Mononuclear cell (primary cell): Measurements from ENCODE around the gene NRF1. TPM values are rescaled to one million over a fixed set of nuclear protein-coding genes. Genes with fewer than 3 reads are reported as not detected.

ENCODE experiments used
- H3K27me3 ChIP-seq: 2 replicates; pipeline ENCODE4 v1.6.0; 2011; ENCODE audit warnings: low read length, control low read depth; ENCODE audit not compliant: insufficient read depth
- H3K4me1 ChIP-seq: 2 replicates; pipeline ENCODE4 v1.5.1; 2011; ENCODE audit warnings: mild to moderate bottlenecking, low read length, control low read depth; ENCODE audit not compliant: insufficient read depth
- H3K4me3 ChIP-seq: 2 replicates; pipeline ENCODE4 v1.5.1; 2011; ENCODE audit warnings: mild to moderate bottlenecking, low read length, moderate library complexity
- H3K9me3 ChIP-seq: 2 replicates; pipeline ENCODE4 v1.5.1; 2011; ENCODE audit warnings: low read depth, mild to moderate bottlenecking, control low read depth, low read length
- total RNA-seq: library from RNA; depleted of rRNA; stranded (reverse); fragments of >200 nt; gene quantifications from one replicate; pipeline ENCODE4 v1.2.3, GENCODE V29; 2012

The NRF1 gene
- total RNA-seq, 1 donor, result 34.5 TPM

GRCh38 chr7:129769866-129770808 lies 158.6 kb downstream of the NRF1 start:
- H3K4me1 ChIP-seq, result peaks cover 9% of the 10 kb centered on the region
- H3K4me3 ChIP-seq, result no peak overlapping the region
- H3K9me3 ChIP-seq, result no peaks in the 10 kb centered on the region
- H3K27me3 ChIP-seq, result no peaks in the 10 kb centered on the region

- Histone ChIP-seq H3K4me3 (no peak overlapping the region), H3K4me1 (peaks cover 9% of the 10 kb centered on the region), H3K9me3 (no peaks in the 10 kb centered on the region), H3K27me3 (peaks cover 5% of the 10 kb centered on the region)
Measured at GRCh38 chr7:129771201-129771927, 159.8 kb downstream of the NRF1 start.

DNA sequence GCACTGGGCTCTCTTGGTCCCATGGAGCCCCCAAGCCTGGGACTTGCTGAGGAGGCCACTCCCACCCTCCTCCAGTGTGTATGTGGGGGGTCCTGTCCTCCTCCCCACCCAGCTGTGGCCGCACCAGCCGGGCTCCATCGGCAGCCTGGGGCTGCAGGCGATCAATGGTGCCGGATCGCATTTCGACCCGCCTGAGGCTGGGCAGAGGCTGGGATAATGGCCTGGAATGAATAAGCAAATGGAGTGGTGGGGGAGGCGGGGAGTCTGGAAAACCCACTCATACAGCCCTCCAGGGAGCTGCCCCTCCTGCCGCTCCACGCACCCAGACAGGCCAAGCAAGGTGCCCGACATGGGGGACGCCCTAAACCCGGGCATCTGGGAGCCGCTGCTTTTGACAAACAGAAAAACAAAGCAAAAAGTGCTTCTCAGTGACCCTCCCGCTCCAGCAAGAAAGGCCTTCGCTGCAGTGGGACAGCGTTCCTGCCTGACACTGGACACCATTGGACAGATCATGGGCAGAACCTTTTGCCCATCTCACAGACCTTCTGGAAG lies 160.5 kb downstream of the NRF1 start:
- Histone ChIP-seq H3K9me3 (no peaks in the 10 kb centered on the region), H3K4me3 (no peak overlapping the region), H3K27me3 (peaks cover 9% of the 10 kb centered on the region), H3K4me1 (peaks cover 9% of the 10 kb centered on the region)

- H3K9me3 ChIP-seq, result no peaks in the 10 kb centered on the region
- H3K27me3 ChIP-seq, result peaks cover 16% of the 10 kb centered on the region
- H3K4me3 ChIP-seq, result no peak overlapping the region
- H3K4me1 ChIP-seq, result peaks cover 9% of the 10 kb centered on the region
Measured at GRCh38 chr7:129772646-129773280, 161.2 kb downstream of the NRF1 start.

DNA sequence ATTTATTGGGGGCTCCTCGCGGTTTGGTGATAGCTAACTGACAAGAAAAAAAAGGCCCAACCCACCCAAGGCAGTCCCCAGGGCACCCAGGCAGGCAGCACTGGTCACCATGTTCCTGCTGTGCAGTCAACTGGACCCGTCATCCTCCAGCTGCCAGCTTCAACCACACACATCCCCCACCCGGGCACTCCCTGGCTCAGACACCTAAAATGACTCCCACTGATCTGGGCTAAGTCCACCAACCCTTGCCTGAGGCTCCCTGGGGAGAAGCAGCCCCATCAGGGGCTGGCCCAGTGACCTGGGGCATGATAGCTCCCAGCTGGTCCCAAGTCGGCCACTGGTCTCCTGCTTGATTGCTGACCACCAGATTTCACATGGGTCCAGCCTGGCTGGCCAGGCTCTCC lies 161.8 kb downstream of the NRF1 start:
- H3K4me3 ChIP-seq, result no peak overlapping the region
- H3K4me1 ChIP-seq, result peaks cover 9% of the 10 kb centered on the region
- peaks cover 22% of the 10 kb centered on the region for H3K27me3 ChIP-seq
- no peaks in the 10 kb centered on the region for H3K9me3 ChIP-seq

GRCh38 chr7:129773871-129774270 lies 162.4 kb downstream of the NRF1 start:
- H3K4me3 ChIP-seq, result no peak overlapping the region
- H3K9me3 ChIP-seq, result no peaks in the 10 kb centered on the region
- H3K4me1 ChIP-seq, result peaks cover 13% of the 10 kb centered on the region
- H3K27me3 ChIP-seq, result peaks cover 28% of the 10 kb centered on the region

DNA sequence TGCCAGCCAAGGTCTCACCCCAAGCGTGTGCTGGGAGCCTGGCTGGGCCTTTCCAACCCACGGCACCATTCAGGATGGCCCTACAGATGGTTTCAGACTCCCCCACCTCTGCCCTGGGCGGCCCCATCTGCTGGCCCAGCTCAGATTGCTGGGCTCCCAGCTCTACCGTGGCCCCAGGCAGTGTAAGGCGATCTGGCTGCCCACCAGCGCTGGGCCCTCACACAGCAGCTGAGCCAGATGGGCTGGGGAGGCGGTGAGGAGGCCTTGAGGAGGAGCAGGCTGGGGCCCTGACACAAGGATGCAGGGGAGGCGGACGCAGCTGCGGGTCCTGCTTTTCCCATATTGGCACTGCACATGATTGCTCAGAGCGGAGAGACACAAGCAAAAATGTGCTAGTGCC lies 162.8 kb downstream of the NRF1 start:
- peaks cover 18% of the 10 kb centered on the region for H3K4me1 ChIP-seq
- H3K9me3 ChIP-seq, result no peaks in the 10 kb centered on the region
- H3K4me3 ChIP-seq, result no peak overlapping the region
- peaks cover 32% of the 10 kb centered on the region for H3K27me3 ChIP-seq

DNA sequence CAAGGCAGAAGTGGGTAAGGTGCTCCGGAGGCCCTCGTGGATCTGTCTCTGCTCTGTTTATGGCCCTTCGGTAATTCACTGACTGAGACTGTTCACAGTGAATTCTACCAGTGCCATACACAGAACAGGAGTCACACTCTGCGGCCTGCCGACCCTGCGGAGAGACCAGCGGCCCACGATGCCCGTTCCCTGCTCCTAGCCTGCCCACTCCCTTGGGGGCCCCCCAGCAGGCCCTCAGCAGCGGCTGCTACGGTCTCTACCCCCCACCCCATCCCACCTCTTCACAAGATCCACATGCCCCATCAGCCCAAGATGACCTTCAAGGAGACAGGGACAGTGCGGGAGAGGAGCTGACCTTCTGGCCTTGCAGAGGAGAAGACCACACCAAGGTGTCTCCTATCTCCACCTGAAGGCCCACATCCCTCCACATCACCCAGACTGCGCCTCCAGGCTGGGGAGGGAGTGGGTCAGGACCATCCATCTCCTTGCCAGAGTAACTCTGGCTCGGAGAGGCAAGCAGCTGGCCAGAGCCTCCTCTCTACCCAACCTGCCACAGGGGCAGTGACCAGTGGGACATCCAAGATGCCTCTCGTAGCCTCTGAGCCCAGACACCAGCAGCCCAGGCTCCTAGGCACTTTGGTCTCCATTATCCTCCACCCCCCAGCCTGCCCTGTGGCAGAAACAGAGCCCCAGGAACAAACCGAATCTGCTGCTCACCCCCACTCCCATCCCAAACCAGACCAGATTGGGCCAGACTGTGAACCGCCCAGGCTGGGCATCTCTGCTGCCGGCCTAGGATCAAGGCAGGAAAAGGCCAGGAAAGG lies 163.6 kb downstream of the NRF1 start:
- Histone ChIP-seq H3K27me3 (peaks cover 38% of the 10 kb centered on the region), H3K4me3 (no peak overlapping the region), H3K9me3 (no peaks in the 10 kb centered on the region), H3K4me1 (peaks cover 24% of the 10 kb centered on the region)

DNA sequence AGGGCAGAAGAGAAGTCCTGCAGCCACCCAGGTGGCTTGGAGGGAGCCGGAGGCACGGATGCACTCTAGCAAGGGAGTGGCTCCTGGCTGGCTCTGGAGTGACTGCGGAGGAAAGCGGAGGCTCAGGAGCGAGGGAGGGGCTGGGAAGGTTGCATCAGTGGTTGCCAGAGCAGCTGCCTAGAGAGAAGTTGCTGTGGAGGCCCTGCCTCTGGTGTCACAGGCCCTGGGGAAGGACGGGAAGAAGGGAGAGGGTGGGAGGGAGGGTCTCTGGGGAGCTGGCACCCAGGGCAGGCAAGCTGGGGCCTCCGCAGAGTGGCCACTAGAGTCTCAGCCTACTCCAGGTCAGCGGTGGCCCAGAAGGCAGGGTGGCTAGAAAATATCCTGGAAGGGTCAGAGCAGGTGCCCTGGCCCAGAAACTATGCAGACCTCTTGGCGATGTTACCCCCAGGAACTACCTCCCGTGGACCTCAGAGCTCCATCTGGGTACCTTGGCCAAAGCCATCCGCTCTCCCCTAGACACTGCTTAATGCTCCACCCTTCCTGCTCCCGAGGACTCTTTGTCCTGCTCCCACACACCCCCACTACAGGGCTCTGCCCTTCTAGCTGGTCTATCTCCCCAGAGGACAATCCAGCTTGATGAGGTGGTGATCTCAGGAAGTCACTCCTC lies 164.3 kb downstream of the NRF1 start:
- H3K4me3 ChIP-seq, result no peak overlapping the region
- no peaks in the 10 kb centered on the region for H3K9me3 ChIP-seq
- H3K27me3 ChIP-seq, result peaks cover 43% of the 10 kb centered on the region
- H3K4me1 ChIP-seq, result peaks cover 27% of the 10 kb centered on the region

- H3K4me1 ChIP-seq, result peaks cover 27% of the 10 kb centered on the region
- H3K27me3 ChIP-seq, result peaks cover 48% of the 10 kb centered on the region
- no peak overlapping the region for H3K4me3 ChIP-seq
- H3K9me3 ChIP-seq, result no peaks in the 10 kb centered on the region
Measured at GRCh38 chr7:129776362-129776722, 164.8 kb downstream of the NRF1 start.

DNA sequence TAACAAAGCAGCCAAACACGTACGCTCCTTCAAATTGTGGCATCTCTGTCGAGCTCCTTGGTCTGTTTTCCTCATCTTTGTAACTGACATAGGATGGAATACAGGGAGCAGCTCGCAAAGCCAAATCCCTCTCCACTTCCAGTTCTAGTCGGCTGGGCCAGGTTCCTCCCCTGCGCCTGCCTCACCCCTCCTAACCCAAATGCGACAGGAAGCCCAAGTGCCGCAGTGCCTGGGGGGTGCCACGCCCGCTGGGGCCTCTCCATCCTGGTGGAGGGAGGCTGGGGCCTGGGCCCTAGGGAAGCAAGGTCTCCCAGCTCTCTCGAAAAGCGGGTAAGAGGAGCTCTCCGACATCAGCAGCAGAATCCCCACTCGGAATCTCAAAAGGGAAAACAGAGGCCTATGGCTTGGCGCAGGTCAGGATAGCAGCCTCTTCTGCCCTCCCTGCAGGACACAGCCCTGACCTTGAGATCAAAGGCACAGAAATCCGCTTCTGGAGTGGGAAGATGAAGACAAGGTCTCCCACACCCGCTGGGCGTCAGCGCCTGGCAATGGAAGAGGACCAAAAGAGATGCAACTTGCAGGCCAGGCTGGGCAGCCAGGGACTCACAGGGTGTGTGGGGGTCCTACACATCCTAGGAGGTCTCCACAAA lies 165.8 kb downstream of the NRF1 start:
- no peak overlapping the region for H3K4me3 ChIP-seq
- H3K9me3 ChIP-seq, result no peaks in the 10 kb centered on the region
- H3K4me1 ChIP-seq, result peaks cover 37% of the 10 kb centered on the region
- H3K27me3 ChIP-seq, result peaks cover 58% of the 10 kb centered on the region

- Histone ChIP-seq H3K27me3 (peaks cover 66% of the 10 kb centered on the region), H3K4me3 (no peak overlapping the region), H3K9me3 (no peaks in the 10 kb centered on the region), H3K4me1 (peaks cover 45% of the 10 kb centered on the region)
Measured at GRCh38 chr7:129777993-129778769, 166.7 kb downstream of the NRF1 start.
